ENCODE data around the gene LIN28B. TPM values are rescaled to one million over a fixed set of nuclear protein-coding genes. Genes with fewer than 3 reads are reported as not detected.

The LIN28B gene
- total and polyA plus RNA-seq, 4 donors, result 0.12 to 0.14 TPM; not detected in 2

GRCh38 chr6:105058316-105058715 is 101.4 kb downstream of the LIN28B start:
- DNase-seq, result no peak
- H3K27ac ChIP-seq (ENCODE audit: low read depth in 1 of 2, low read length in 1 of 2), result no peak overlapping the region
- no peak for ATAC-seq (ENCODE audit: insufficient read depth, low FRiP score)
- no peak overlapping the region for H3K4me3 ChIP-seq
- H3K36me3 ChIP-seq (ENCODE audit: control insufficient read depth in 4 of 4, insufficient read depth in 4 of 4, low read length in 4 of 4), result no peaks in the 10 kb centered on the region
- no peak for TF ChIP-seq CTCF (IDR thresholded peaks at IDR 0.05; ENCODE audit: control extremely low read depth, extremely low read depth)
- no peaks in the 10 kb centered on the region for H3K27me3 ChIP-seq (ENCODE audit: control insufficient read depth in 3 of 3, insufficient read depth in 3 of 3, low read length in 2 of 3)
- no peaks in the 10 kb centered on the region for H3K4me1 ChIP-seq (ENCODE audit: control insufficient read depth in 5 of 5, insufficient read depth in 5 of 5, low read length in 5 of 5)
- H3K9ac ChIP-seq (ENCODE audit: insufficient read depth in 1 of 2, low read length in 2 of 2), result no peak overlapping the region
- H3K9me3 ChIP-seq (ENCODE audit: control insufficient read depth in 4 of 4, insufficient read depth in 3 of 4, low read length in 3 of 4), result no peaks in the 10 kb centered on the region

- 20 to 49% methylated on average over 4 of the region's 4 CpGs for WGBS, 2 donors
- Histone ChIP-seq H3K27ac (ENCODE audit: low read depth in 1 of 2, low read length in 1 of 2) (no peak overlapping the region), H3K27me3 (ENCODE audit: control insufficient read depth in 3 of 3, insufficient read depth in 3 of 3, low read length in 2 of 3) (no peaks in the 10 kb centered on the region), H3K4me1 (ENCODE audit: control insufficient read depth in 5 of 5, insufficient read depth in 5 of 5, low read length in 5 of 5) (no peaks in the 10 kb centered on the region), H3K36me3 (ENCODE audit: control insufficient read depth in 4 of 4, insufficient read depth in 4 of 4, low read length in 4 of 4) (no peaks in the 10 kb centered on the region), H3K4me3 (no peak overlapping the region), H3K9me3 (ENCODE audit: control insufficient read depth in 4 of 4, insufficient read depth in 3 of 4, low read length in 3 of 4) (no peaks in the 10 kb centered on the region), H3K9ac (ENCODE audit: insufficient read depth in 1 of 2, low read length in 2 of 2) (no peak overlapping the region)
- TF ChIP-seq CTCF (IDR thresholded peaks at IDR 0.05; ENCODE audit: control extremely low read depth, extremely low read depth), result no peak
- DNase-seq (no peak), ATAC-seq (ENCODE audit: insufficient read depth, low FRiP score) (no peak)
Observed at GRCh38 chr6:105058846-105059245, 101.9 kb downstream of the LIN28B start.

GRCh38 chr6:105066233-105066632 is 109.3 kb downstream of the LIN28B start:
- TF ChIP-seq CTCF (IDR thresholded peaks at IDR 0.05; ENCODE audit: control extremely low read depth, extremely low read depth), result no peak

GRCh38 chr6:105066836-105067235 is 109.9 kb downstream of the LIN28B start:
- H3K27ac ChIP-seq (ENCODE audit: low read depth in 1 of 2, low read length in 1 of 2), result no peak overlapping the region
- 63 to 77% methylated on average over 3 of the region's 3 CpGs for WGBS, 2 donors
- H3K4me3 ChIP-seq, result no peak overlapping the region
- no peaks in the 10 kb centered on the region for H3K36me3 ChIP-seq (ENCODE audit: control insufficient read depth in 4 of 4, insufficient read depth in 4 of 4, low read length in 4 of 4)
- no peak overlapping the region for H3K9ac ChIP-seq (ENCODE audit: insufficient read depth in 1 of 2, low read length in 2 of 2)
- DNase-seq (no peak), ATAC-seq (ENCODE audit: insufficient read depth, low FRiP score) (no peak)
- peaks cover 0 to 4% (median 0%) of the 10 kb centered on the region in 5 donors for H3K4me1 ChIP-seq (ENCODE audit: control insufficient read depth in 5 of 5, insufficient read depth in 5 of 5, low read length in 5 of 5)
- TF ChIP-seq CTCF (IDR thresholded peaks at IDR 0.05; ENCODE audit: control extremely low read depth, extremely low read depth), result no peak
- H3K27me3 ChIP-seq (ENCODE audit: control insufficient read depth in 3 of 3, insufficient read depth in 3 of 3, low read length in 2 of 3), result no peaks in the 10 kb centered on the region
- H3K9me3 ChIP-seq (ENCODE audit: control insufficient read depth in 4 of 4, insufficient read depth in 3 of 4, low read length in 3 of 4), result no peaks in the 10 kb centered on the region

More at GRCh38 chr6:105066233-105066632, 109.3 kb downstream of the LIN28B start:
- H3K36me3 ChIP-seq (ENCODE audit: control insufficient read depth in 4 of 4, insufficient read depth in 4 of 4, low read length in 4 of 4), result no peaks in the 10 kb centered on the region
- no peaks in the 10 kb centered on the region for H3K27me3 ChIP-seq (ENCODE audit: control insufficient read depth in 3 of 3, insufficient read depth in 3 of 3, low read length in 2 of 3)
- no peak overlapping the region for H3K4me3 ChIP-seq
- H3K9ac ChIP-seq (ENCODE audit: insufficient read depth in 1 of 2, low read length in 2 of 2), result no peak overlapping the region
- no peak for ATAC-seq (ENCODE audit: insufficient read depth, low FRiP score)
- no peak for DNase-seq
- peaks cover 0 to 4% (median 0%) of the 10 kb centered on the region in 5 donors for H3K4me1 ChIP-seq (ENCODE audit: control insufficient read depth in 5 of 5, insufficient read depth in 5 of 5, low read length in 5 of 5)
- 64 to 89% methylated on average over 3 of the region's 3 CpGs for WGBS, 2 donors
- H3K9me3 ChIP-seq (ENCODE audit: control insufficient read depth in 4 of 4, insufficient read depth in 3 of 4, low read length in 3 of 4), result no peaks in the 10 kb centered on the region
- no peak overlapping the region for H3K27ac ChIP-seq (ENCODE audit: low read depth in 1 of 2, low read length in 1 of 2)

Measured in lung (tissue), 12 donors.